ENCODE measurements around the gene CRISP1.
A peak's percentile ranks its signal among the peaks of the same experiment; 100 is the strongest.
"Not testable (repeated sequence)": the region's sequence is repeated elsewhere in the genome, so short reads cannot be mapped to it uniquely, and the experiment has no call there.

The CRISP1 gene

DNA sequence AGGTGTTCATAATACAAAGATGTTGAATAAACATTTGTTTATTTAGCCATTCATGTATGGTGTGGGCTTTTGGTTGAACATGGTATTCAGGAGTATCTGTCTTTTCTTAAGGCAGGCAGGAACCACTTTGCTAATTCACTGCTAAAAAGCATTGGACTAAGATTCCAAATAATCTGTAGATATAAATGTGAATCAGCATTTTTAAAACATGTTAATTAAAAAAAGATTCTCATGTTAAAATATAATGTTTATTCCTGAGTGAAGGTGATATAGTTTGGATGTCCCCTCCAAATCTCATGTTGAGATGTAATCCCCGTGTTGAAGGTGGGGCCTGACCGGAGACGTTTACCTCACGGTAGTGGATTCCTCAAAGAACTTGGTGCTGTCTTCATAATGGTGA is 19.3 kb downstream of the CRISP1 start:
- FAIRE-seq, result no peak

DNA sequence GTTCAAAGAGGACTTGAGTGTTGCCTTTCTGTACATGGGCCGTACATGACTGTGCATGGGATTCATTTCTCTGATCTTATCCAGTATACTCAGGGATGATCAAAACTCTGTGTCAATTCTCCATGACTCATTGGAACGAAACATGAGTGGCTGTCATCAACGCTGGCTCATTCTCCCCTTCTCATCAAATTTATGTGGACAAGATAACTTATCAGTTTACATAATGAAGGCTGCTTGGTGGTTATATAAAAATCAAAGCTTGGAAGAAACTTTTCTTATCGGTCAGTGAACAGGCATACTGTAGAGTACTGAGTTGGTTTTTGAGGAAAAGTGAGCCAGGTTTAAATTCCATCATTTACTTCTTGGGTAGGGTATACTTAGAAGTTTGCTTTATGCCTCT is 24.9 kb downstream of the CRISP1 start:
- no peak for FAIRE-seq

More for the DNA sequence above, 19.3 kb downstream of the CRISP1 start:
- DNase-seq (ENCODE audit: extremely low spot score, insufficient read length, low read depth), result no peak

GRCh38 chr6:49839957-49840356 is 26.4 kb downstream of the CRISP1 start:
- no peak for DNase-seq (ENCODE audit: extremely low spot score, insufficient read length, low read depth)
- no peak for FAIRE-seq

More for the DNA sequence above, 24.9 kb downstream of the CRISP1 start:
- DNase-seq (ENCODE audit: extremely low spot score, insufficient read length, low read depth), result no peak

- FAIRE-seq (no peak), DNase-seq (ENCODE audit: extremely low spot score, insufficient read length, low read depth) (no peak)
Observed at GRCh38 chr6:49839162-49839561, 27.2 kb downstream of the CRISP1 start.

DNA sequence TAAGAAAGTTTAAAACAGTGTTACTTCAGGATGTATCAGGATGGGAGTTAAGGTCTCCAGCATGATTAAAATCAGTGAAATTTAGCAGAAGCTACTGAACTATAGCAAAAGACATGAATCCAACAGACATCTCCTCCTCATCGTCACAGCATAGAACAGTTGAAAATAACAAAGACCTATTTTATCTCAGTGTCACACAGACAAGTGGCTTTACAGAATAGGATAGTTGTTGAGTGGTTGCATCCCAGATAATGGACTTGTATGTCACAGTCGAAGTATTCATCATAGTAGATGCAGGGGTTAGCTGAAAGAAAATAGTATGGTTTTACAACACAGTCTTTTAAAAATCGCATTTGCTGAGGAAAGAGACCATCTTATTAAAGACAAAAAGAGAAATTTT is 31.2 kb downstream of the CRISP1 start:
- no peak for FAIRE-seq
- no peak for DNase-seq (ENCODE audit: extremely low spot score, insufficient read length, low read depth)

DNA sequence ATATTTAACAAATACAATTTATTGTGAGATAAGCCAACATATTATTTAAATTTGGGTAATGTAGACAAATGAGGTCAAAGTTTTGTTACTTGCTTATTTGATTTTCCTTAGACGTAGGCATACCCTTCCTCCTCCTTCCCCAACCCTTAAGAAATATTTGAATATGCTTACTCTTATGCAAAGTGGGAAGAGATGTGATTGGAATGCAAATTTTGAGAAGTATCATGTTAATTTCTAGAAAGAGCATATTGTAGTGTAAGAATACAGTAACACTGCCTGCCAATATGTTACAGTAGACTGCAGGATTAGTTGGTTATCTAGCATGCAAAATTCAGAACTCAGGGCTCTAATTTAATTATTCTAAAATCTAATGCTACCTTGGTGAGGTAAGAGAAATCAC is 32.9 kb downstream of the CRISP1 start:
- FAIRE-seq (no peak), DNase-seq (ENCODE audit: extremely low spot score, insufficient read length, low read depth) (no peak)

- DNase-seq (ENCODE audit: extremely low spot score, insufficient read length, low read depth) (no peak), FAIRE-seq (peak; percentile 84)
Observed at GRCh38 chr6:49826743-49827406, 39.5 kb downstream of the CRISP1 start.

DNA sequence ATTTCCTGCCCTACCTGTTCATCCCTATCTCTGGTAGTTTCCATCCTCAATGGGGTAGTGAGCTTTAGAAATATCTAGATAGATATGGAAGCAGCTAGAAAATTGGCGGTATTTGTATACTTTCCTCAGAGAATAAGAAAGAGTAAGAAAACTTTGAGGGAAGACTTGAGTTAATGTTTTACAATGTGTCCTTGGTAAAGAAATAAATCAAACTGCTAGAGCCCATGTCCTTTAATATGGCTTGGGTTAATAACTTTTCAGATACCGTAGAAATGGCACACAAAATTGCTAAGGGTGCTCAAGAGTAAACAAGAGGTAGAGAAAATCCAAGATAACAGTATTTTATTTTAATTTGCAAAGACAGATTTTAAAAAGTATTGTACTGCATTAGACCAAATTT is 51.2 kb downstream of the CRISP1 start:
- FAIRE-seq (no peak), DNase-seq (ENCODE audit: extremely low spot score, insufficient read length, low read depth) (no peak)

GRCh38 chr6:49813248-49813647 is 53.1 kb downstream of the CRISP1 start:
- no peak for FAIRE-seq
- DNase-seq (ENCODE audit: extremely low spot score, insufficient read length, low read depth), result no peak

GRCh38 chr6:49806145-49806544 is 60.2 kb downstream of the CRISP1 start:
- no peak for DNase-seq (ENCODE audit: extremely low spot score, insufficient read length, low read depth)

GRCh38 chr6:49805246-49805645 is 61.1 kb downstream of the CRISP1 start:
- DNase-seq (ENCODE audit: extremely low spot score, insufficient read length, low read depth) (no peak), FAIRE-seq (no peak)

More at GRCh38 chr6:49806145-49806544, 60.2 kb downstream of the CRISP1 start:
- FAIRE-seq, result no peak

- no peak for DNase-seq (ENCODE audit: extremely low spot score, insufficient read length, low read depth)
- no peak for FAIRE-seq
Observed at GRCh38 chr6:49801525-49801924, 64.8 kb downstream of the CRISP1 start.

GRCh38 chr6:49799090-49799489 is 67.2 kb downstream of the CRISP1 start:
- DNase-seq (ENCODE audit: extremely low spot score, insufficient read length, low read depth), result no peak
- FAIRE-seq, result no peak

DNA sequence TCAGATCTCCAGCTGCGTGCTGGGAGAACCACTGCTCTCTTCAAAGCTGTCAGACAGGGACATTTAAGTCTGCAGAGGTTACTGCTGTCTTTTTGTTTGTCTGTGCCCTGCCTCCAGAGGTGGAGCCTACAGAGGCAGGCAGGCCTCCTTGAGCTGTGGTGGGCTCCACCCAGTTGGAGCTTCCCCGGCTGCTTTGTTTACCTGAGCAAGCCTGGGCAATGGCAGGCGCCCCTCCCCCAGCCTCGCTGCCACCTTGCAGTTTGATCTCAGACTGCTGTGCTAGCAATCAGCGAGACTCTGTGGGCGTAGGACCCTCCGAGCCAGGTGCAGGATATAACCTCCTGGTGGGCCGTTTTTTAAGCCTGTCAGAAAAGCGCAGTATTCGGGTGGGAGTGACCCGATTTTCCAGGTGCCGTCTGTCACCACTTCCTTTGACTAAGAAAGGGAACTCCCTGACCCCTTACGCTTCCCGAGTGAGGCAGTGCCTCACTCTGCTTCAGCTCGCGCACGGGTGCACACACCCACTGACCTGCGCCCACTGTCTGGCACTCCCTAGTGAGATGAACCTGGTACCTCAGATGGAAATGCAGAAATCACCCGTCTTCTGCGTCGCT is 69.4 kb downstream of the CRISP1 start:
- FAIRE-seq; DNase-seq (ENCODE audit: extremely low spot score, insufficient read length, low read depth): not testable (repeated sequence)

DNA sequence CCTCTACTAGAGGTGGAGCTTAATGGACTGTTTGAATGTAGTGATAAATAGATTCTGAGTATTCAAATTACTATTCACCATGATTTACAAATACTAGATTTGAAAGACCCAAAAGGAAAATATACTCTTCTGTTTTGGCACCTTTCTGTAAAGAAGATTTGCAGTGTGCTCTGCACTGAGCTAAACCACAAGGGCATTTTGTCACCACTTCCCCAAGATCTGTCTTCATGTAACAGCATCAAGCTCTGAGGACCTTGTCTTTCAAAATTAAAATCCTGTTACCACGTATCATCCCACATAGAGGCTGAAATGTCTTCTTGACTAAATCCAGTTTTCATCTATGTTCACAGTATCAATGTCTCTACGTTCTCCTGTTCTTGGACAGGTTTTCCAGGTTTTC is 76.0 kb downstream of the CRISP1 start:
- FAIRE-seq (no peak), DNase-seq (ENCODE audit: extremely low spot score, insufficient read length, low read depth) (no peak)

DNA sequence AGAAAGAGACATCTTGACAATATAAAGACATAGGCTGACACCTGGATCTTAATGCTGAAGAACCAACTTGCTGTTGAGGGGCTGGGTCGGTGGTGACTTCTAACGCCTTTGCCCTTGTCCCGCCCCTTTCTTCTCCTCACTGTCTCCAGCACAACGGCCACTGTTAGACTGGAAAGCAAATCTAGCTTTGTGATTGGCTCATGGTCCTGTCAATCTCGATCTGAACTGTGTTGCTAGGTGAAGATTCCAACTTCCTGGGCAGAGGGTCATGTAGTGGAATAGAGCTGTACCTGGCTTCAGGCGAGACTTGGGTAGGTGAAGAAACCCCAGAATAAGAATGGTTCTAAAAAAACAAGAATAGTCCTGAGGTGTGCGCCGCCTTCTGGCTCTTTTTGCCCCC is 79.2 kb downstream of the CRISP1 start, which contains the start of gene PGK2:
Gene PGK2 (minus strand): TSS at position 110 of the 400 bp plus-strand sequence. CDS start 98 bp downstream, at position 12.
- DNase-seq (ENCODE audit: extremely low spot score, insufficient read length, low read depth), result no peak
- no peak for FAIRE-seq

- FAIRE-seq (no peak), DNase-seq (ENCODE audit: extremely low spot score, insufficient read length, low read depth) (no peak)
Observed at GRCh38 chr6:49784272-49784671, 82.1 kb downstream of the CRISP1 start.
